Aorta (tissue), 5 donors: ENCODE data around the gene SLC38A2. TPM values are rescaled to one million over a fixed set of nuclear protein-coding genes. Genes with fewer than 3 reads are reported as not detected.
A peak's percentile ranks its signal among the peaks of the same experiment; 100 is the strongest.

Experiments
- ATAC-seq: fragments of 200-7000 bp; cut with Tn5 transposase; one replicate; pipeline ENCODE4 v1.9.1; 2022; ENCODE audit warnings: moderate library complexity; ENCODE audit not compliant: low FRiP score
- DNase-seq, 2 donors: peaks; one replicate each; pipeline ENCODE4 v3.0.0-alpha.2; 2020
- H3K27ac ChIP-seq, 2 donors: one replicate each; pipeline ENCODE4 v1.5.1; 2013; ENCODE audit warnings: low read length in 2 of 2, mild to moderate bottlenecking in 2 of 2, moderate library complexity in 2 of 2, control low read depth in 1 of 2, inconsistent platforms in 1 of 2, low read depth in 1 of 2
- H3K27me3 ChIP-seq, 2 donors: one replicate each; pipeline ENCODE4 v1.6.1; 2013; ENCODE audit warnings: control low read depth in 1 of 2, low read length in 1 of 2, mild to moderate bottlenecking in 1 of 2, moderate library complexity in 1 of 2; ENCODE audit not compliant: insufficient read depth in 2 of 2, control insufficient read depth in 1 of 2
- H3K36me3 ChIP-seq, 2 donors: one replicate each; pipeline ENCODE4 v1.6.1; 2013; ENCODE audit warnings: control low read depth in 1 of 2, low read length in 1 of 2, mild to moderate bottlenecking in 1 of 2; ENCODE audit not compliant: insufficient read depth in 2 of 2, control insufficient read depth in 1 of 2
- H3K4me1 ChIP-seq, 2 donors: one replicate each; pipeline ENCODE4 v1.6.1; 2013; ENCODE audit warnings: low read length in 2 of 2, control low read depth in 1 of 2, mild to moderate bottlenecking in 1 of 2, moderate library complexity in 1 of 2; ENCODE audit not compliant: insufficient read depth in 2 of 2, control insufficient read depth in 1 of 2
- H3K4me3 ChIP-seq, 2 donors: one replicate each; pipeline ENCODE4 v1.5.1; 2013; ENCODE audit warnings: low read length in 2 of 2, control low read depth in 1 of 2, mild to moderate bottlenecking in 1 of 2
- H3K9me3 ChIP-seq: one replicate; pipeline ENCODE4 v1.6.1; 2013; ENCODE audit warnings: mild to moderate bottlenecking, low read length; ENCODE audit not compliant: control insufficient read depth
- WGBS, 2 donors: extraction: QIAGEN DNeasy Blood & Tissue Kit; methylation state at CpG; one replicate each; pipeline ENCODE4 v1.1.7; 2013; 5-methylcytosine and 5-hydroxymethylcytosine counted together
- intact Hi-C, 2 donors: fragments of 100-400 bp; cut with DNase I; formaldehyde crosslinking; loops; one replicate each; pipeline versions ENCODE4 v1.14.2 to v1.15.0; 2022
- polyA plus RNA-seq, 2 donors: library from polyadenylated mRNA; stranded (reverse); fragments of 200-250 nt; gene quantifications; one replicate each; pipeline ENCODE4 v1.2.3, GENCODE V29; 2013
- total RNA-seq, 2 donors: library from RNA; stranded (reverse); fragmentation: NEBNext Ultra II Directional; extraction: Animal tissue kit (Norgen Biotek cat#: 25700); gene quantifications; one replicate each; pipeline ENCODE4 v1.2.1, GENCODE V29; 2021
- donor health status: healthy with polysubstance abuse.
- donor health status: Bipolar disorder and iron deficiency.
- donor health status: DM: no; HTN: no; CAD: no.
- donor health status: DM: no; HTN: no; CAD: no.
- donor health status: DM: yes; HTN: yes; CAD: no.

Gene SLC38A2
- total and polyA plus RNA-seq, 4 donors, result 46.0 to 405 (median 268) TPM

DNA sequence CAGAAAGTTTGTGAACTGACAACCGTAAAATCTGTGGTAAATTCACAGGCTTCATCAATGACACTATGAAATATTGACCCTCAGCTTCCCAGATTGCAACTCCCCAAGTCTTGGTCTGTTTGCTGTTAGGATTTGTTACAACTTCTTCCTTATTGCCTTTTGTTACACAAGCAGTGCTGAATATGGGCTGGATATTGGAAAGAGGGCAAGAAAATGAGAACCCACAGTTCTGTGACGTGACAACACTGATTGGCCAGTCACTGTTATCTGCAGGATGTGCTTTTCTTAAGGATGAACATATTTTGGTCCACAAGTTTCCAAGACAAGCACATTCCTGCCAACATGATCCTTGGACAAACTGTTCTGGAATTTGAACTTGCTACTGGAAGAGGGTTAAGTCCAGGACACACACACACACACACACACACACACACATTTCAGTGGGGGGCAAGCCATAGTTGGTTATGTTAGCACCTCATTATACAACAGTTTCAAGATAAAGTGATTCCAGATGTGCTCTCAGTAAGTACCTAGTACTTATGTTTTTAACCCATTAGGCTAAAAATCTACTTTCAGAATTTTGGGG is 16.6 kb upstream of the SLC38A2 start:
- peak in 1 of 2 donors; percentile 48 for DNase-seq
- Histone ChIP-seq H3K4me3 (no peak overlapping the region), H3K27me3 (no peaks in the 10 kb centered on the region), H3K27ac (peak overlapping the region; percentile 17 to 22), H3K36me3 (no peaks in the 10 kb centered on the region), H3K4me1 (peaks cover 2 to 10% of the 10 kb centered on the region in 2 donors), H3K9me3 (no peaks in the 10 kb centered on the region)
- intact Hi-C loops, result loop anchor here (5.0 to 10.0 kb wide), 4 partner anchors 78 to 1426 kb away; partner anchors contain the start of gene HDAC7 (in 1 of the 2)
- peak; percentile 70 for ATAC-seq
- 23 to 24% methylated on average over 2 of the region's 2 CpGs for WGBS, 2 donors

DNA sequence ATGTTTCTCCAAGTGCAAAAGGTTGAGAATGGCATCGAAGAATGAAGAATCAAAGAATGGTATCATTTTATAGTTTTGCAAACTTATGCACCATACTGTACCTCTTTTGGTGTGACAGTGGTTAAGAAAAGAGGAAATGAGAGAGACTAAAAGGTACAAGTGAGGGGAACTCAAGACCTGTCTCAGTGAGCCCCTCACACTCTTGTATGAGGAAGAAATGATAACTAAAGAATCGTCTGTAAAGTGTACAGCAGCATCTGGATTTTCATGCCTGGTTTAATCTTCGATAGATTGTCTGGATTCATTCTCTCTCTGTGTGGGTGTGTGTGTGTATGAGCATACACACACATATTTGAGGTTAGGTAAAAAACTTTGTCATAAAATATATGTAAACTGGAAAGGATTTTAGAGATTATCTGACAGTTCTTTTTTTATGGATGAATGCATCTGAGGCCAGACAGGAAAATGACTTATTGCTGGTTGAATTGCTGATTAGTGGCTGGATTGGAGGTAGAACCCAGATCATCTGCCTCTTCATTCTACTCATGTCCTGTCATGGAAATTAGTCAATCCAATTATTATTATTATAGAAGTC is 16.0 kb upstream of the SLC38A2 start:
- no peak overlapping the region for H3K4me3 ChIP-seq
- peaks cover 2 to 10% of the 10 kb centered on the region in 2 donors for H3K4me1 ChIP-seq
- no peaks in the 10 kb centered on the region for H3K9me3 ChIP-seq
- no peaks in the 10 kb centered on the region for H3K36me3 ChIP-seq
- intact Hi-C loops, result loop anchor here (5.0 to 10.0 kb wide), 4 partner anchors 79 to 1426 kb away; partner anchors contain the start of gene HDAC7 (in 1 of the 2)
- ATAC-seq (no peak), DNase-seq (no peak)
- H3K27me3 ChIP-seq, result no peaks in the 10 kb centered on the region
- 66 to 69% methylated on average over 3 of the region's 3 CpGs for WGBS, 2 donors
- H3K27ac ChIP-seq, result peak overlapping the region; percentile 17 to 22

DNA sequence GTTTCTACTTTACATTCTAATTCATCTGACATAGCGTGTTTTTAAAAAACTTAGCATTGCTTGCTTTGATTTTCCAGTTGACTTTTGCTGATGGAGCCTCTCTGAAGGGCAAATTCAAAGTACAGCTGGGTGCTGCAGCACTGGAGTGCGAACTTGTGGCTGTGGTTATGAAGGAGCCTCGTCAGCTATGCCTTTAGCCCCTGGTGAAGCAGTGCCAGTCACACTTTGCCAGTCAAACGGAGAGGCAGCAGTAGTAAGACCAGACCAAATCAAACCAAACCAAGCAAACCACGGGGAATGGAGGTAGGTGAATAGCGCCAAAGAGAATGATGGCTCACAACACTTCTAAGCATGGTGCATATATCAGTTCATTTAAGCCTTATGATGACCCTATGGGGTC is 15.1 kb upstream of the SLC38A2 start:
- Histone ChIP-seq H3K4me3 (no peak overlapping the region), H3K27ac (peak overlapping the region in 1 of 2 donors; percentile 53), H3K9me3 (no peaks in the 10 kb centered on the region), H3K27me3 (no peaks in the 10 kb centered on the region), H3K4me1 (peaks cover 2 to 10% of the 10 kb centered on the region in 2 donors), H3K36me3 (no peaks in the 10 kb centered on the region)
- intact Hi-C loops, result loop anchor here (5.0 to 10.0 kb wide), 4 partner anchors 80 to 1427 kb away; partner anchors contain the start of gene HDAC7 (in 1 of the 2)
- 75 to 78% methylated on average over 6 of the region's 6 CpGs for WGBS, 2 donors
- ATAC-seq, result no peak
- no peak for DNase-seq

DNA sequence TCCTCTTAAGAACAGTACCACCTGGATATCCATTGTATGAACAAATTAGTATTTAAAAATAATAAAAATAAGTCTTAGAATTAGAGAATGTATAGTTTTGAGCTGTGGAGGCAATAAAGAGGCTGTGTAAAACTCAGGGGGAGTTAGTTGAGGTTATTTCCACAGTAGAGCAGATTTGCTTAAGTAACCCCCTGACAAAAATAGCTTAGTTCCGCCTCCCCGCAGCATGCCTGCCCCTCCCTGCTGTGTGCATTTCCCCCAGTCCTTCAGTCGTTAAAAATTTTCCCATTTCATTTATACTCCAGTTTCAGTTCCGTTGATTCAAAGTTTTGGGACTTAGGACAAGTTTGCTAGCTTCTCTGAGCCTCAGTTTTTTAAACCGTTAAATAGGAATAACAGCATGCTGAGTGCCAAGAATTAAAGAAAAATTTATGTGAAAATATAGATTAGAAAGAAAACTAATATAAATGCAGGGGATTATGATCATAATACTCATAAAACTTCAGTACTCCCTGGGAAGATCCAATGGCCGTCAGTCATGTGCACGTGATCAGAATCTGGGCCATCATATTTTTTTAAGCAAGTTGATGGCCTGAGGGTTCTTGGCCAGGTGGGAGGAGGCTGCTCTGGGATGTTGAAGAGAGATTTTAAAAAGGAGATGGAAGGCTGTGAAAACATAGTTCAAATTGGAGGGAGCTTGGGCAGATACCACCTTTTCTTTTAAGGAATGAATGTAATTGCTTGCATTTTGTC is 14.5 kb upstream of the SLC38A2 start:
- no peaks in the 10 kb centered on the region for H3K27me3 ChIP-seq
- DNase-seq (peak; percentile 74 to 77), ATAC-seq (no peak)
- intact Hi-C loops, result loop anchor here (5.0 to 10.0 kb wide), 4 partner anchors 80 to 1428 kb away; partner anchors contain the start of gene HDAC7 (in 1 of the 2)
- peak overlapping the region in 1 of 2 donors; percentile 30 for H3K4me3 ChIP-seq
- WGBS, 2 donors, result 0 to 5% methylated on average over 7 of the region's 7 CpGs
- no peaks in the 10 kb centered on the region for H3K36me3 ChIP-seq
- H3K27ac ChIP-seq, result peak overlapping the region; percentile 51 to 90
- H3K9me3 ChIP-seq, result no peaks in the 10 kb centered on the region
- H3K4me1 ChIP-seq, result peaks cover 2 to 10% of the 10 kb centered on the region in 2 donors

DNA sequence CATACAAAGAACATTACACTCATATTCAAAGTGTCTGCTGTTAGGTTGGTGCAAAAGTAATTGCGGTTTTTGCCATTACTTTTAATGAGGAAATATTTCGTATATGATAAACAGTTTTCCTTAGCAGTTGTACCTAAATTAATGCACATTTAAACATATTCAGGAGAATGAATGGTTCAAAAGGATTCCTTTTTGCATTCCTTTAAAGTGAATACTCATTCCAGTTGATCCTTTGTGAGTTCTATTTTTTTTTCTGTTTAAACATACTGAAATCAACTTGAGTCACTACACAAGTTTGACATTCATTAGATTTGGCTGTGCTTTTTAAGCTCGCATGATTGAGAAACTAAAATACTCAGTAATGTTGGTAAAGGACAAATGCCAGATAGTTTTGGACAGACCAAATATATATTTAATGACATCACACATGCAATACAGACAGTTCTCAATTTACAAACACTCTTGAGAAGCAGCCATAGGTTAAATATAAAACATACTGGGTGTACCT is 13.8 kb upstream of the SLC38A2 start:
- 2 to 3% methylated on average over 3 of the region's 3 CpGs for WGBS, 2 donors
- ATAC-seq (no peak), DNase-seq (no peak)
- intact Hi-C loops, result loop anchor here (5.0 to 10.0 kb wide), 4 partner anchors 81 to 1428 kb away; partner anchors contain the start of gene HDAC7 (in 1 of the 2)
- Histone ChIP-seq H3K9me3 (no peaks in the 10 kb centered on the region), H3K4me1 (peaks cover 2 to 10% of the 10 kb centered on the region in 2 donors), H3K36me3 (no peaks in the 10 kb centered on the region), H3K4me3 (no peak overlapping the region), H3K27me3 (no peaks in the 10 kb centered on the region), H3K27ac (peak overlapping the region in 1 of 2 donors; percentile 51)

DNA sequence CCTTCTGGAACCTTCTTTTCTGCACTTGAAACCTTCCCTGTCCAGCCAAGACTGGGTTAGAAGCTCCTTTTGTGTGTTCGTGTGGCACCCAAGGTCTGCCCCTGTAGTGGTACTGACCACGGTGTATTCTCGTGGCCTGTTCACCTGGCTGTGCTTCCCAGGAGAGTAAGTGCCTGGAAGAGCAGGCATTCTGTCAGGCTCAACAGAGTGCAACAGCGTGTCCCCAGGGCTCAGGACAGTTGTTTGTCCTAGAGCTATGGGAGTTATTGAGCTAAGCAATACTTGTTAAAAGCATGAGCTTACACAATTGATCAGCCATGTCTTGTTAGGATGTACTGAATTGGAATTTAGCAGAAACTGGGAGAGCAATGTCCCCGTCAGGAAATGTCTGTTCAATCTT is 12.9 kb upstream of the SLC38A2 start:
- Histone ChIP-seq H3K4me1 (peaks cover 2 to 10% of the 10 kb centered on the region in 2 donors), H3K36me3 (no peaks in the 10 kb centered on the region), H3K27ac (peak overlapping the region in 1 of 2 donors; percentile 90), H3K27me3 (no peaks in the 10 kb centered on the region), H3K9me3 (no peaks in the 10 kb centered on the region), H3K4me3 (no peak overlapping the region)
- intact Hi-C loops, result loop anchor here (5.0 to 10.0 kb wide), 4 partner anchors 82 to 1429 kb away; partner anchors contain the start of gene HDAC7 (in 1 of the 2)
- no peak for ATAC-seq
- no peak for DNase-seq
- 79 to 85% methylated on average over 5 of the region's 5 CpGs for WGBS, 2 donors

DNA sequence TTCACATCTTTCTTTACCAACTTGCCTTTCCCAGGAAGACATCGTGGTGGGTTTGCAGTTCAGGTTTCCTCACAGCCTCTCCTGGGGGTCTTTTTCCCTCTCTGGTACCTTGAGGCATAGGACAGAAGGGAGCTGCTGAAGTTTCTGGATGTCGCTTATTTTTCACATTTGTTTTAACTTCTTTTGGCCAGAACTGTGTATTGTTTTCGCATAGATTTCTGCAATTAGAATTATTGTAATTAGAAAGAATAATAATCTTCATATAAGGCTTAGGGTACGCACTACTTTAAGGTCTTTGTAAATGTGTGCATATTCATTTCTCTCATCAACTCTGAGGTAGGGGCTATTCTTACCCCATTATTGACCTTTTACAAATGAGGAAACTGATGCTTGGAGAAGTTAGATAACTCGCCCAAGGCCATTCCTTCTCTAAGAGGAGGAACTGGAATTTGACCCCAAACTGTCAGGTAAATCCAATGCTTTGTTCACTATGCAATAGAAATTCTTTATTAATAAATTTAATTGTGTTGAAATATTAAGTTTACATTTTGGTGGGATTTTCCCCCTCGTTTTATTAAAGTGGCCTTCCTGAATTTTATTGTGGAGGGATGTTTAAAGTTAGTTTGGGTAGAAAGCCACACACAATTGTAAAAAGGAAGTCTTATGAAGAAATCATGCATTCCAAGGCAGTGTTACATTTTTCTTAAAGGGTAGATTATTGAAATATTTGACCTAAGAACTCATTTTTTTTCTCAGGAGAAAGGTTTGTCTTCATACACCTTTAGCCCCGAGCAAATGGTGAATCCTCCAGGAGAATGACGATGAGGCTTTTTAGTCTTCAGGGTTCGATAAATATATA is 12.1 kb upstream of the SLC38A2 start:
- ATAC-seq (no peak), DNase-seq (no peak)
- Histone ChIP-seq H3K27ac (peak overlapping the region in 1 of 2 donors; percentile 84), H3K9me3 (no peaks in the 10 kb centered on the region), H3K4me1 (peaks cover 2 to 7% of the 10 kb centered on the region in 2 donors), H3K36me3 (no peaks in the 10 kb centered on the region), H3K4me3 (peak overlapping the region; percentile 47 to 70), H3K27me3 (no peaks in the 10 kb centered on the region)
- 61 to 66% methylated on average over 9 of the region's 9 CpGs for WGBS, 2 donors
- intact Hi-C loops, result loop anchor here (5.0 to 10.0 kb wide), 5 partner anchors 83 to 1430 kb away; partner anchors contain the start of gene HDAC7 (in 1 of the 2)
